SK-N-MC (cell line): Measurements from ENCODE around the gene MSANTD3.

Experiments used
- EZH2 ChIP-seq: fragments of 200-600 bp; sonication (generic); IDR thresholded peaks from one replicate; pipeline ENCODE4 v1.6.1; 2017; ENCODE audit warnings: antibody characterized with exemption
- POLR2AphosphoS5 ChIP-seq: IDR thresholded peaks from 2 replicates; pipeline ENCODE4 v1.6.1; 2012; ENCODE audit warnings: mild to moderate bottlenecking, low read depth, low read length, borderline replicate concordance

GRCh38 chr9:100457517-100457916 lies 30.6 kb downstream of the MSANTD3 start:
- TF ChIP-seq EZH2, result no peak
- no peak for TF ChIP-seq POLR2AphosphoS5
